Smooth muscle cell of bladder (primary cell): ENCODE measurements around the gene ADGRD1. TPM values are rescaled to one million over a fixed set of nuclear protein-coding genes. Genes with fewer than 3 reads are reported as not detected.

Source experiments
- total RNA-seq: library from RNA; depleted of rRNA; stranded (reverse); fragments of >200 nt; gene quantifications from 2 replicates; pipeline ENCODE4 v1.2.3, GENCODE V29; 2014

Gene ADGRD1
- total RNA-seq, result 10.2 and 19.9 TPM in 2 replicates

DNA sequence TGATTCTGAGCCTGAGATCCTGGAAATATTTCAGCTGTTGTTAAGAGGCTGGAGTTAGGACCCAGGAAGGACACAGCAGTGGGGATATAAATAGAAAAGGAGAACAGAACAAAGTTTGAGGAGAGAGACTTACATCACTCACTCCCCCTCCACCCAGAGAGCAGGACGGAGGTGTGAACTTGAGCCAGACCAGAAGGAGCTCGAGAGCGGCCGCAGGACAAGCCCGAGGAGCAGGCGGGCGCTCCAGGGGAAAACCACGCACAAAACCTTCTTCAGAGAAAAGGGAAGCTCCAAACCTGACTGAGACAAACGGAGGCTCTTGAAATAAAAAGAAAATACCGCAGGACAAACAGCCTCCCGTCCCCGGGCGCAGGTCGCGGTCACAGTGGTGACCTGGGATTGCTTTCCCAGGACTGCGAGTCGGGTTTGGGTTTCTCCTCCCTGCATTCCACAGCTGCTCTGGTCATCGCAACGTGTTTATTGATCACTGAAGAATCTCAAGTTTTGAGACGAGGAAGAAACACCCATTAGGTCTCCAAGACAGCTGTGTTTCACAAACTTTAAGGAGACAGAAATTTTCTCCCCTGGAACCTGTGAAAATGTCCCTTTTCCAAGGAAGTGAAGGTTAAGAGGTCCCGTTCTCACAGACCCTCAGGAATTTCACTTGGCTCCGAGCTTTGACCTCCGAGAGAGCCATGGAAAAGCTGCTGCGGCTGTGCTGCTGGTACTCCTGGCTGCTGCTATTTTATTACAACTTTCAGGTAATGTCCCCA is at the start of gene ADGRD1:
TSS of gene ADGRD1 (plus strand) at position 137 of the 773 bp plus-strand sequence. CDS start at position 696, 559 bp downstream.

Other genes with a start within 250 kb of the ADGRD1 start
- under 0.01 and 0.18 TPM in 2 replicates for gene RIMBP2, start 237.6 kb upstream of the ADGRD1 start, total RNA-seq
- gene STX2, start 114.7 kb upstream of the ADGRD1 start, total RNA-seq, result 31.7 and 47.8 TPM in 2 replicates
- gene RAN, start 81.8 kb upstream of the ADGRD1 start, total RNA-seq, result 460 and 531 TPM in 2 replicates